GM21737 (cell line): ENCODE measurements around the gene ANXA5.

ENCODE experiments used
- ATAC-seq: cut with Tn5 transposase; IDR thresholded peaks from one replicate; pipeline ENCODE4 v1.9.1; 2021; ENCODE audit warnings: mild to moderate bottlenecking, moderate library complexity; ENCODE audit not compliant: unreplicated experiment

Gene ANXA5

DNA sequence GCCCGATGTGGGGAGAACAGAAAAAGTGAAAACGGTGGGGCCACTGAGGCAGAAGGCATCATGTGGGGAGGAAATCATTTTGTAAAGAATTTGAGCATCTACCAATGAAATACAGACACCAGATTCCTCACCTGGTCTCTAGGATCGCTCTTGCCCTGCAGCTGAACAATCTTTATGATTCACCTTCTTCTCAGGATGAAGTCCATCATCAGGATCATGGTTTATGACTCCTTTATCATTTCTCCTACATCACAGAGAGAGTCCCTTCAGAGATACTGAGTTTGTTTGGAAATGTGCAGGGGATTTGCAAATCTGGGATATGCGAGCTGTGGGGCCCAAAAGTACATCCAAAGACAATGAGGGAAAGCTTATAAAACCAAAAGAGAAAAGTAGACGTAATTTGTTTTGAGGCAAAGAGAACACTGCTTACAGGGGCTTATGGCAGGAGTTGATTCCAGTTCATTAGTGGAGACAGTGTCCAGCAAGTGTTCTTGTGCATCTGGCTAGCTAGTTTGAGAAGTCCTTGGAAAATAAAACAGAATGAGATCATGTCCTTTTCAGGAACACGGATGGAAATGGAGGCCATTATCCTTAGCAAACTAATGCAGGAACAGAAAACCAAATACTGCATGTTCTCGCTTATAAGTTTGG is 15.3 kb upstream of the ANXA5 start:
- ATAC-seq: no peak

DNA sequence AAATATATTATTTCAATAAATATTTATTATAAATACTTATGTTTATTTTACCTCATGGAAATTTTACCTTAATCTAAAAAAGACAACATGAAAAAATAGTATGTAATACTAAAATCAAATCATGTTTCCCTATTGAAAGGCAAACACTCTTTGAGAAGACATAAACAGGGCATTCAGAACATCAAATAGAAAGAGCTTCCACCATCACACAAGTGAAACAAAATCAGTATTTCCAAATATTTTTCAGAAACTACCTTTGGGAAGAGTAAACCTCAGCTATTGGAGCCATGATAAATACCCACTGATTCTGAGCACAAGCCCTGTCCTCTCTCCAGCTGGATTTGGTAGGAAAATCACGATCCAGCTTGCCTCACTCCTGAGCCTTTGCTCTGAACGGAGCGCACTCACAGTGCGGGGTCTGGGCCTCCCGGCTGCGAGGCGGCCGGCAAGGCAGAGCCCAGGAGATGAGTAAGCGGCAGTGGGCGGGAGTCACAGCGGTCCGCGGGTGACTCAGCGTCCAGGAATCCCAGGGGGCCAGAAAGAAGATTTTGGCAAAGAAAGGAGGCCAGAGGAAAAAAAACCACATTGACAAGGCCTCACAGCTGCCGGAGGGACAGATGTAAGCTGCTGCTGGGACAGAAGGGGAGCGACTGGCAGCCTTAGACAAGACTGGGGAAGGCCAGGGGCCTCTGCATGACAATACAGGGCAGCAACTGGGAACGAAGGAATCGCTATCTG is 14.7 kb upstream of the ANXA5 start:
- peak; percentile 92 for ATAC-seq

DNA sequence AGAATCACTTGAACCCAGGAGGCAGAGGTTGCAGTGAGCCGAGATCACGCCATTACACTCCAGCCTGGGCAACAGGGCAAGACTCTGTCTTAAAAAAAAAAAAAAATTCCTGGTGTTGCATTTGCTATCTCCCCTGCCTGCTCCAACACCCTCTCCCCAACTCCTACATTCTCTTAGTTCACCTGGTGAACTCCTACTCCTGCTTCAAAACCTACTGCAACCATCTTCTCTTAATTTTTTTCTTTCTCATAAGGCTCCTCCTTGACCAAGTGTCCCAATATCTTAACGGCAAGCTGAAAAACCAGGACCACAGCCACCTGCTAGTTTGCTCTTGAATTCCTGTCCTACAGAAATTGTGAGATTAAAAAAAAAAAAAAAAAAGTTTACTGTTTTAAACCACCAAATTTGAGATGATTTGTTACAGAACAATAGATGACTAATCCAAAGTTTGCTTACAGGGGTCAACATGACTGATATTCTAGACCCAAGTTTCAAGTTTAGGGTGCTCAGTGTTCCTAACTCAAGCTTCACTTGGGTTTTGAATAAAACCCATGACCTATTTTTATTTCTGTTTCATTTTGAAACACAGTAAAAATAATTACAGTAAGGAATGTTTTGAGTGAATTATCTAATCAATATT is 13.1 kb upstream of the ANXA5 start:
- ATAC-seq: no peak

DNA sequence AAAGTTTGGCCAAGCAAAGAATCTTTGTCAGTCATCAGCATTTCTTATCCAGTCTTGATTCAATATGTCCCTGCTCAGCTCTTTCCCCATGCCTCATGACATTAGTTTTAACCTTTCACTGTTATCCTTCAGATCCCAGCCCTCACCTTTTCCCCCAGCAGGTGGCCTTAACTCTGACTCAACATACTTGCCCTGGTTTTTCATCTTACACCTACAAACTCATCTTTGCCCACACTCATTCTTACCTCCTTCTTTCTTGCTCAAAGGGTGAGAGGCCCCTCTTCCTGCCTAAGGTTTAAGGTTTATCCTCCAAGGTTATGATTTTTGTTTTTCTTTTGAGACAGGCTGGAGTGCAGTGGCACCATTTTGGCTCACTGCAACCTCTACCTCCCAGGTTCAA is 10.6 kb upstream of the ANXA5 start:
- no peak for ATAC-seq

DNA sequence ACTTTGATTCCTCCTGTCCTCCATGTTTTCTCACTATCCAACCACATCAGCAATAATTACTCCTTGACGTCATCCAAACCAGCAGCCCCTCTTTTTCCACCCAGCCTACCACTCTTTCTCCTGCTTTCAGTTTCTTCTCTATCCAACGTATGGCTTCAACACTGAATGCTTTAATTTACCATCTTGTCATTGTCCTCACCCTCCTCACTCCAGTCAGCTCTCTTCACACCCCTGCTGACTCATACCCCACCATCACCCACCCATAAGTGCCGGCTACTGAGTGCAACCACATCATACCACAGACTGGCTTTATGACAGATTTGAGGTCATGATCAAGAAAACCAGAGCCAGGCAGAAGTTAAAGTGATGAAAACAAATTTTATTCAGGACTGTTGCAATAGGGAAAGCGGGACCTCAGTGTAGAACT is 9.8 kb upstream of the ANXA5 start:
- no peak for ATAC-seq

DNA sequence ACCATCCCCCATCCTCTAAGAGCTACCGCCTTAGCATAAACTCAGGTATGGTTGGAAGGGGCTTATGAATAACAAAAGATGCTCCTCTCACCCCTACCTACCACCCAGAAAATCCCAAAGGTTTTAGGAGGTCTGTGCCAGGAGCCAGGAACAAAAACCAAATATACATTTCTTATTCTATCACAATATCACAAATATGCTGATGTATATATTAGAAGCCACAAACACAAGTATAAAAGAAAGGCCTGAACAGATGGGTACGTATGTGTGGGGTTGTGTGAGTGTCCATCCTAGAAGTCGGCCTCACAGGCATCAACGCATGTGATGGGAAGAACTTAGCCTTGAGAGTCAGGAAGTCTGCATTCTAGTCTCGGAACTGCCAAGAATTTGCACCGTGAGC is 8.7 kb upstream of the ANXA5 start:
- ATAC-seq: no peak

DNA sequence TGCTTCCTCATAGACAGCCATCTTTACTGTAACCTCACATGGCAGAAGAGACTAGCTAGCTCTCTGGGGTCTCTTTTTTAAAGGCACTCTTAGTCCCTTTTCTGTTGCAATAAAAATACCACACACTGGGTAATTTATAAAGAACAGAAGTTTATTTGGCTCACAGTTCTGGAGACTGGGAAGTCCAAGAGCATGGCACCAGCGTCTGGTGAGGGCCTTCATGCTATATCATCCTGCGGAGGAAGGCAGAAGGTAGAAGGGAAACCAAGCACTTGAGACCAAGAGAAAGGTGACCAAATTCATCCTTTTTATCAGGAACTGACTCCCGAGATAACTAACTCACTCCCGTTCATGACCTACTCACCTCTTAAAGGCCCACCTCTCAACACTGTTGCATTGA is 5.4 kb upstream of the ANXA5 start:
- no peak for ATAC-seq

DNA sequence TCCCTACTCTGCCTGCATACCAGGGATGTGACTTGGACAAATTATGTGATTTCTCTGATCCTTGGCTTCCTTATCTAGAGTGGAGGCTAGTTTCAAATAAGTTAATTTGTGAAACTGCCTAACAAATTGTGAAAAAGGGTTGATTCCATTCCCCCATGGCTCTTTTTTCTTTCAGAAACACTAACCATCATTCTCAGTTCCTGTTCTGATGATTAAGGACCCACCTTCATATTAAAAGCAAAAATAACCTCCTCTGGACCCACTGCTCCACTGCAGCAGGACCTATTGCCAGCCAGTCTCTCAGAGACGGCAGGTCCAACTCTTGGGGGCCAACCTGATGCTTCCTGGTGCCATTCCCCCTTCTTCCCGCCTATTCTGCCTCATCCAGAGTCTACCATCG is 4.5 kb upstream of the ANXA5 start:
- ATAC-seq: no peak

DNA sequence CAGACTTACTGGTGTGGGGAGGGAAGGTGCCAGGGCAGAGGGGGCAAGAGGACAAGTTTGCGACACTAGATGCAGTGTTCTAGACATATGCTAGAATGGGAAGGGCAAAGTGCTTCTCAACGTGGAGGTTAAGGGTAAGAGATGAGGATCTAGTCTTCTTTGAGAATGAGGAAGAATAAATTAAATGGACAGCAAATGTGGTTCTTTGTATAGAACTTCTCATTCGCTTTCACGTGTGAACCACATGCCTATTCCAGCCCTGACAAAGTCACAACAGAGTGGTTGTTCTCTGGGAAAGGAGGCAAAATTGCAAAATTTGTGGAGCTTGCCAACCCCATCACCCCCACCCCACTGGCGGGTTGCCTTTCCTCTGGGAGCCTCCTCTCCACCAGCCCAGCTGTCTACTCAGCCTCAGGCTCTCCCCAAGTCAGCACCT is 1.5 kb upstream of the ANXA5 start:
- ATAC-seq: no peak

DNA sequence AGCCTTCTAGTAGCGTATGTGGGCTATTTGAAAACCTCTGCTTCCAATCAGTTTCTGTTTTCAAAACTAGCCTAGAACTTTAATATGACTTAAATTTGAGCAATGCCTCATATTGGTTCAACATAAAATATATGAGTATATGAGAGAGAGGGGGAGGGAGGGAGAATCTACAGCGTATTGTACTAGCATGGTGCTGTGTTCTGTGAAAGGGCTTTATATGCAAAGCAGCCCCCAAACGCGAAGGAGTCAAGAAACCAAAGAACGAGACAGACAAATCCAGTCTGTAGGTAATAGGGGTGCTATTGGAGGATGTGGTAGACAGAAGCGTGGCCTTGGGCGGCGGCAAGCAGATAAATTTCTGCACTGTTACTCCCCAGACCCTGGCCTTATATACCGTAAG is 784 bp upstream of the ANXA5 start:
- no peak for ATAC-seq

DNA sequence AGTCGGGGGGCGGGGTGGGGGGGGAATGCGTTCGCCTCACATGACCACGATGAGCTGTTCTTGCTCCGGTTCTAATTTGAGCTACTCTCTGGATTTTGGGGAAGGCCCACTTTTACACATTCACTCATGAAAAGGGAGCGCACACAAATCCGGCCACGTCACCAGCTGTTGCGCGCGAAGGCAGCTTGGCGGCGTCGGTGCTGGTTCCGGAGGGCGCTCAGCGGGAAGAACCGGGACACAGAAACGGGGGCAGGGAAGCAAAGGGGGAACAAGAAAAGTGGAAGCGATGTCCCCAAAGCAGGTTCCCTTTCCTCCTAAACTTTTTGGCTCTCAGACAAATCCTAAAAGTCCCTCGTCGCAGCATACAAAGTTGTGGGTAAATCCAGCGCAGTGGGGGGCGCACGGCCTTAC is 605 bp downstream of the ANXA5 start:
- peak; percentile 29 for ATAC-seq

DNA sequence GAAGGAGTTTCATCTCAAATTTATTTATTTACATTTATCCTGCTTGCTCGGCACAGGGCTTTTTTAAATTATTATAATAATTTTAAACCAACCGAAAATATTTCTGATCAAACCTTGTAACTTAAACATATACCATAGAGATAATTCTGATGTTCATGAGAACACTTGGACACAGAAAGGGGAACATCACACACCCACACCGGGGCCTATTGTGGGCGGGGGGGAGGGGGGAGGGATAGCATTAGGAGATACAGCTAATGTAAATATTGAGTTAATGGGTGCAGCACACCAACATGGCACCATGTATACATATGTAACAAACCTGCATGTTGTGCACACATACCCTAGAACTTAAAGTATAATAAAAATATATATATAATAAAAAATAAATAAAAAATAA is 2.9 kb downstream of the ANXA5 start:
- no peak for ATAC-seq

DNA sequence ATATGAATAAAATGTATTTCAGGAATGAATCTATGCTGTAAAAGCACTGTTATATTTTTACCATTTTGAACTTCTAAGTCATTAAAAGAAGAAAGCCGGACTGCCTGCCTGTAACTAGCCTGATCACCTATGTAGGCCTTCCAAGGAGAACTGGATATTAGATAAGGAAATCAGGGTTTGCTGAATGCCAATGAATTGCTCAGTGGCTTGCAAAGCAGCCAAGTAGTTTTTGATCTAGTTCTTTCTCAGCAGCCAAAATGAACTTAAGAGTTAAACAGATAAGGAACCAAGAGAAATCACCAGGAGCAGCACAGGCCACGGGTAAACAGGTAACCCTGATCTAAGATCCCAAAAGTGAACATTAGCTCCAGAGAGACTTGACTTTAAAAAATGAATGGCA is 3.3 kb downstream of the ANXA5 start:
- no peak for ATAC-seq

DNA sequence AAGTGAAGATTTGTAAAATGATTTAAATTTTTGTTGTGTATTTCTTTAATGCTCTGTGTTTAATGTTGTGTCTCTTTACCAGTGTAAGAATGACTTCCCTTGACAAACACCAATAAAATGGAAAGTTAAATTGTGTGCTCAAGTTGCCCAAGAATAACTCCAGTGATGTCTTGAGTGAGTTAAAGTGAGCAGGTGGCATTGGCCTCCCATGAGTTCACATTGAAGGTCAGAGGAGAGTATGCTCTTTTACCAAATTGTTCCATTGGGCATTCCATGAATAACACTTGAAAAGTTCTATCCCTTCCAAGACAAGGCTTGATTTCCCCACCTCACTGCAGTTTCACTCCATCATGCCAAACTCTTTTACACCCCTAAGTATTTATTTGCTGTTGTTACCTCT is 4.5 kb downstream of the ANXA5 start:
- no peak for ATAC-seq

DNA sequence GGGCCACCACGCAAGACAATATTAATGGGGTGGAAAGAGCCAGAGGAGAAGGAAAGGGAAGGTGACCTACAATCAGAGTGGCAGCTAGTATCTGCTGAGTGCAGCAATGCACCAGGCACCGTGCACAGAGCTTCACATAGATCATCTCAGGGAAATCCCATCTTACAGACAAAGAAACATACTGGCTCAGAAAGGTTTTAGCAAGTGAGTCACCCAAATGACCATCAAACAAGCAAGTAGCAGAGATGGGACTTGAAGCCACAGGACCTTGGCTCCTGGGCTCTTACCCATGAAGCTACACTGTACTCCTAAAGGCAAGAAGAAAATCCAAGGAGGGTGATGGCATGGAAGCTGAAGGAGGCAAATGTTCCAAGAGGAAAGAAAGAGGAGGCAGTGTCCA is 6.8 kb downstream of the ANXA5 start:
- ATAC-seq: no peak

DNA sequence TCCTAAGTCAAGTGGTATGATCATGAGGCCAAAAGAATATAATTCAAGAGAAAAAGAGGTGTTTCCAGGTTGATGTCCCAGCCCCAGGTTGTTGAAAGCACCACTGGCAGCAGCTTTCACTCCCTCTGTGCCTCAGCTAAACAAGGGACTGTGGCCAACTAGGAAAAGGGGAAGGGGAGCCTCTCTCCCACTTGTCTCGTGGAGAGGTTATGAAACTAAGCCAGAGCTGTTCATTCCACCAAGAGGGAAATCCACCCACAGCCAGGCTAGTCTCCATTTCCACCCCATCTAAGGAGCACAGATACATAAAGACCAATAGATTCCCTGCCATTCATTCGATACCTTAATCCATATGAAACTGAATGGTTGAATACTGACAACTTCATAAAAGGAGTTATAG is 8.1 kb downstream of the ANXA5 start:
- ATAC-seq: no peak

DNA sequence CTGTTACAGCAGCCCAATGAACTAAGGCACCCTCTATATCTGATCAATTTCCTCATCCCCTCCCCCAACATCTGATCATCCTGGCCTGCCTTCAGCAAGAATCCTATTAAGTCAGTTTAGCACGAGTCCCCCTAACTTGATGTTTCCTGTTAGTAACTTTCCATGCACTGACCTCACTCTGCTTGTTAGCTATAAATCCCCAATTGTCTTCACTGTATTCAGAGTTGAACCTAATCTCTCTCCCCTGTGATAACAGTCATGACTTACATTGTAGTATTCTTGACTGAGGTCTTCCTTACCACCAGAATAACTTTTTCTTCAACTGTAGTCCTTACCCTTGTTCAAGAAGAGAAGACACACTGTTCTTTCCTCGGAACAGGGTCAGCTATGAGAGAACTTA is 8.5 kb downstream of the ANXA5 start:
- ATAC-seq: no peak

DNA sequence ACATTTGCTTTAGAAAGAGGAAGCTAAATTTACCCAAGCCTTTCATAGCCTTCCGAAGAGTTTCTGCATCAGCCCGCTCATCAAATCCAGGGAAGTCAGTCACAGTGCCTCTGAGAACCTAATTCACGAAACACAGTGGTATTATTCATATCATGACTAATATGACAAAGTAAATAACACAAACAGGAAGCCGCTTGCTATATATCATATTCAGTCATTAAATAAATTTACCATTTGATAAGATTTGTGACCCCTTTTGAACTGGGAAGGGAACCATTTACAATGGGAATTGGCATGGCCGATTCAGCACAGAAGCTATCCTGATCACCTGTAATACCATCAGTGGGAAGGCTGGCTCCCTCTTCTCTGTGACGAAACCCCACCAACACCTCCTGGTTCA is 10.5 kb downstream of the ANXA5 start:
- ATAC-seq: no peak

DNA sequence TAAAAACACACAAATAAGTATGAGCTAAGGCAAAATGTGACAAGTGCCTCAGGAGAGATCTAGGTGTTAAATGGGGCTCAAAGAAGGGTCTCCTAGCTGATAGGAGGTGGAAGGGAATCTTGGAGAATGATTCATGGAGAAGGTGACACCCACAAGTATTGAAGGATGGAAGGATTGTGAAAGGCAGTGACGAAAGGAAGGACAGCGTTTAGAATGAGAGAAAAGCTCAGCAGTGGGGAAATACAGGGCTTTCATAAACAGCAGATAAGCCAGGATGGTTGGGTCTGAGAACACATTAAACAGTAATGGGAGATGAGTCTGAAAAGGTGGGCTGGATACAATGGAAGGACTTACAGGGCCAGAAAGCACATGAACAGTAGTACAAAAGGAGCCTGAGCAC is 11.5 kb downstream of the ANXA5 start:
- ATAC-seq: no peak

DNA sequence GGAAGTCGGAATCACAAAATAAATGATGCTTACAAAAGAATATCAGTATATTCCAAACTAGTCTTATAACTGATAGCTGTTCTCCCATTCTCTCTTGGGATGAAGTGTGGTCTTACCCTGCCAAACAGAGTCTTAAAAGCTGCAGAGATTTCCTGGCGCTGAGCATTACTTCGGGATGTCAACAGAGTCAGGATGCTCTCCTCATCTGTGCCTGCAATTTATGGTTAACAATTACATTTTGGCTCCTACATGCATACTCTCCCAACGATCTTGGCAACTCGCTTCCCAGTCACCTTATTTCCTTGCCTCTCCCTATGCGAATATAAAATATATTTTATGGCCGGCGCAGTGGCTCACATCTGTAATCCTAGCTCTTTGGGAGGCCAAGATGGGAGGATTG is 12.2 kb downstream of the ANXA5 start:
- ATAC-seq: no peak

DNA sequence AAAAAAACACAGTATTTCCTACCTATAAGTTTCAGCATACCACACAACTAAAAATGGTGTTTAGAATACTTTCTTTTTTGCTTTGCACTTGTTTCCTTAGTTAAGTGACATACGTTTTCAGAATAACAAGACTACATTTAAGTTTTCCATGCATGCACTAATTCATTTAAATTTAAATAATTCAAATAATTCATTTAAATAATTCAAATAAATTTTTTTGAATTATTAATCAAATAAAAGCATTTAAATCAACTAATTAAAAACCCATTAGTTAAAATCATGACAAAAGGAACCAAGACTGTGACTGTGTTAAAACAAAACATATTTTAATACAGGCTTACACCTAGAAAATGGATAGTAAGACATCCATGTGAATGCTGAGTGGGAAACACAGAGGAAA is 12.8 kb downstream of the ANXA5 start:
- no peak for ATAC-seq

DNA sequence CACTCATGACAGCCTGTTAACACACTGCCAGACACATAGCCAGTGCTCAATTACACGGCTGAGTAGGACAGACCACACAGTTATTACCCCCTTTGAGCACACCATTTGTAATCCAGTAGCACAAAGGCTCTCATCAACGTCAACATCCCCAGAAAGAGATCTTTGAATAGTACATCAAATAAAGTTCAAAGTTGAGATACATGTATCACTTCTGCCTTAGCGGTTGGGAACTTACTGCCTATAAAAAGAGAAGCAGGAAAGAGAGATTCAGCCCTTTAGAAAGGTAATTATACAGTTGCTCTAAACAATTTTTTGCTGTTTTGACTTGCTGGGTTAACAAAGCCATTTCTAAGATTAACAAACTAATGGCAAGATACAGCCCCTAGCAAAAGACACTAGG is 16.2 kb downstream of the ANXA5 start:
- no peak for ATAC-seq
